ENCODE measurements around the gene MTX1. TPM values are rescaled to one million over a fixed set of nuclear protein-coding genes. Genes with fewer than 3 reads are reported as not detected.

MTX1 gene
- total RNA-seq, 2 experiments from 2014 or later, result 31.5 to 31.7 TPM

DNA sequence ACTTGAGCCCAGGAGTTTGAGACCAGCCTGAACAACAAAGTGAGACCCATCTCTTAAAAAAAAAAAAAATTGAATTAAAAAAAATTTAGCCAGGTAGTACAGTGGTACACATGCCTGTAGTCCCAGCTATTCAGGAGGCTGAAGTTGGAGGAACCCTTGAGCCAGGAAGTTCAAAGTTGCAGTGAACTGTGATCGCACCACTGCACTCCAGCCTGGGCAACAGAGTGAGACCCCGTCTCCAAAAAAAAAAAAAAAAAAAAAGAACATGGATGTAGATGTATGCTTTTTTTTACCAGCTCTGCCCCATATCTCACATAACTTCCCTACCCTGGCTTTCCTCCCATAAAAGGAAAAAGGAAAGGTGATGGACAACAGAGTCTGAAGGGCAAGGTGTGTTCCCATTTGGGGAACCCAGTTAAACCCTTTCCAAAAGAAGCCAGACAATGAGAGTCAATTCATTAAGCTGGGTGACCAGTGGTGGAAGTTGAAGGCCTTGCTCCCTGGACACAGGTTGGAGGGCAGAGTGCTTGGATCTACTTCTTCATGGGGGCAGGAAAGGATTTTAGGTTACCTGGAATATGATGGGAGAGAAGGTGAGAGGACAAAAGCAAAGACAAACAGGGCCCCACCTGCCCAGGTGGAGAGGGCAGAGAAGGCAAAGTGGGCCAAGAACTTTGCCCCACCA lies 38.3 kb upstream of the MTX1 start:
- H3K36me3 Mint-ChIP-seq, result peaks cover 14% of the 10 kb centered on the region
- peaks cover 33% of the 10 kb centered on the region for H3K4me1 Mint-ChIP-seq
- ATAC-seq (ENCODE audit: low read depth), result no peak
- H3K4me3 Mint-ChIP-seq, result no peak overlapping the region
- H3K9me3 Mint-ChIP-seq, result no peaks in the 10 kb centered on the region
- no peaks in the 10 kb centered on the region for H3K27me3 Mint-ChIP-seq
- POLR2A ChIA-PET, result no interaction called here
- DNase-seq, result no peak
- H3K27ac Mint-ChIP-seq, result no peak overlapping the region

DNA sequence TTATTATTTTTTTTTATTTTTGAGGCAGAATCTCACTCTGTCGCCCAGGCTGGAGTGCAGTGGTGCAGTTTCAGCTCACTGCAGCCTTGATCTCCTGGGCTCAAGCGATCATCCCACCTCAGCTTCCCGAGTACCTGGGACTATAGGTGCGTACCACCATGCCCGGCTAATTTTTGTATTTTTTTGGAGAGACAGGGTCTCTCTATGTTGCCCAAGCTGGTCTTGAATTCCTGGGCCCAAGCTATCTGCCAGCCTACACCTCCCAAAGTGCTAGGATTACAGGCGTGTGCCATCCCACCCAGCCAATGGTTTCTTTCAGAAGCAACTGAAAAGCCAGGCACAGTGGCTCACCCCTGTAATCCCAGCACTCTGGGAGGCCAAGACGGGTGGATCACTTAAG lies 37.7 kb upstream of the MTX1 start:
- Mint-ChIP-seq H3K36me3 (peaks cover 14% of the 10 kb centered on the region), H3K27me3 (no peaks in the 10 kb centered on the region), H3K4me1 (peaks cover 33% of the 10 kb centered on the region), H3K9me3 (no peaks in the 10 kb centered on the region), H3K27ac (no peak overlapping the region), H3K4me3 (no peak overlapping the region)
- DNase-seq, result no peak
- ATAC-seq (ENCODE audit: low read depth), result no peak
- POLR2A ChIA-PET, result no interaction called here

GRCh38 chr1:155171836-155172731 lies 36.4 kb upstream of the MTX1 start:
- peak overlapping the region; percentile 96 for H3K4me3 Mint-ChIP-seq
- peaks cover 38% of the 10 kb centered on the region for H3K4me1 Mint-ChIP-seq
- POLR2A ChIA-PET, result interaction anchor here (0.6 to 4.6 kb wide), 13 partner anchors 22 to 136 kb away, joined by 3 to 78 read pairs (median 7); partner anchors contain the start of genes FDPS, MTX1 and THBS3
- H3K9me3 Mint-ChIP-seq, result no peaks in the 10 kb centered on the region
- peak overlapping the region; percentile 97 for H3K27ac Mint-ChIP-seq
- no peaks in the 10 kb centered on the region for H3K27me3 Mint-ChIP-seq
- ATAC-seq (ENCODE audit: low read depth), result no peak
- DNase-seq, result no peak
- peaks cover 14% of the 10 kb centered on the region for H3K36me3 Mint-ChIP-seq

DNA sequence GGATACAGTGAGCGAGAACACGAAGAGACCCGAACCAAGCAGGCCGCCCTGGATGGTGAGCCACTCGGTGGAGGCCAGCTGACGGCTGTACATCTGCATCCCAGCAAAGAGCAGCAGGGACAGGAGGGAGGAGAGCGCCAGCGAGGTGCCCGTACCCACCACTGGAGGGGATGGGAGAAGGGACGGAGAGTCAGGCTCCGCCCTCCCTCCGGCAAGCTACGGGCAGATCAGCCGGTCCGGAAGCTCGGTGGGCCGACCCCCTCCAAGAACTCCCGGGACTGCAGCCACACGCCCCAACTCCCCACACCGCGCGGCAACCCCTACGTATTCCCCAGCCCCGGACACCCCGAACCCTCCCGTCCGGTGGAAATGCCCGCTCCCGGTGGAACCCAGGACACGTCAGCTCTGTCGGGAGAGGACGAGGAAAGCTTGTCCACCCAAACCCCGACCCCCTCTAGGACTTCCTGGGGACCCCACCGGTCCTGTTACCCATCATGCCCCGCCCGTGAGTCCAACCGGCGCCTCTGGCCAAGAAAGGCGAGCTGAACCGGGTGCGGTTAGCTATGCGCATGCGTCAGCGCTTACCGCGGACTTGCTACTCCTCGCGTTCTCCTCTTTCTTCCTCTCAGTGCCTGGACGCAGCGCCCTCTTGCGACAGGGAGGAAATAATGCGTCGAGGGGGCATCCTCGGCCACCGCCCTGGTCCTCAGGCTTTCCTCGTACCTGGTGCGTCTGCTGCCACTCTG lies 35.6 kb upstream of the MTX1 start, which contains the start of gene KRTCAP2:
TSS of gene KRTCAP2 (minus strand) at position 573 of the 746 bp plus-strand sequence. CDS start at position 493, 80 bp downstream.
- POLR2A ChIA-PET, result interaction anchor here (0.6 to 4.6 kb wide), 17 partner anchors 21 to 552 kb away, joined by 3 to 78 read pairs (median 6); partner anchors contain the start of genes FDPS, MTX1 and THBS3
- peak within 1 kb of the TSS; percentile 96 for H3K4me3 Mint-ChIP-seq
- ATAC-seq (ENCODE audit: low read depth) (peak; percentile 79), DNase-seq (peak; percentile 95)
- peaks cover 16% of the 10 kb centered on the region for H3K36me3 Mint-ChIP-seq
- H3K9me3 Mint-ChIP-seq, result no peaks in the 10 kb centered on the region
- peak within 1 kb of the TSS; percentile 97 for H3K27ac Mint-ChIP-seq
- H3K27me3 Mint-ChIP-seq, result no peaks in the 10 kb centered on the region
- peaks cover 31% of the 10 kb centered on the region for H3K4me1 Mint-ChIP-seq

- Mint-ChIP-seq H3K27ac (peak within 1 kb of the TSS; percentile 97), H3K4me3 (peak within 1 kb of the TSS; percentile 96), H3K9me3 (no peaks in the 10 kb centered on the region), H3K36me3 (peaks cover 16% of the 10 kb centered on the region), H3K27me3 (no peaks in the 10 kb centered on the region), H3K4me1 (peaks cover 29% of the 10 kb centered on the region)
- DNase-seq (peak; percentile 74), ATAC-seq (ENCODE audit: low read depth) (peak; percentile 43)
- POLR2A ChIA-PET, result interaction anchor here (0.6 to 4.6 kb wide), 20 partner anchors 11 to 551 kb away, joined by 3 to 78 read pairs (median 6); partner anchors contain the start of genes FDPS, MTX1 and THBS3
Measured at GRCh38 chr1:155173478-155174323, 34.8 kb upstream of the MTX1 start, which contains the start of gene TRIM46. TRIM46 (plus strand) TSS chr1:155173849; CDS start chr1:155173967, 118 bp downstream.

DNA sequence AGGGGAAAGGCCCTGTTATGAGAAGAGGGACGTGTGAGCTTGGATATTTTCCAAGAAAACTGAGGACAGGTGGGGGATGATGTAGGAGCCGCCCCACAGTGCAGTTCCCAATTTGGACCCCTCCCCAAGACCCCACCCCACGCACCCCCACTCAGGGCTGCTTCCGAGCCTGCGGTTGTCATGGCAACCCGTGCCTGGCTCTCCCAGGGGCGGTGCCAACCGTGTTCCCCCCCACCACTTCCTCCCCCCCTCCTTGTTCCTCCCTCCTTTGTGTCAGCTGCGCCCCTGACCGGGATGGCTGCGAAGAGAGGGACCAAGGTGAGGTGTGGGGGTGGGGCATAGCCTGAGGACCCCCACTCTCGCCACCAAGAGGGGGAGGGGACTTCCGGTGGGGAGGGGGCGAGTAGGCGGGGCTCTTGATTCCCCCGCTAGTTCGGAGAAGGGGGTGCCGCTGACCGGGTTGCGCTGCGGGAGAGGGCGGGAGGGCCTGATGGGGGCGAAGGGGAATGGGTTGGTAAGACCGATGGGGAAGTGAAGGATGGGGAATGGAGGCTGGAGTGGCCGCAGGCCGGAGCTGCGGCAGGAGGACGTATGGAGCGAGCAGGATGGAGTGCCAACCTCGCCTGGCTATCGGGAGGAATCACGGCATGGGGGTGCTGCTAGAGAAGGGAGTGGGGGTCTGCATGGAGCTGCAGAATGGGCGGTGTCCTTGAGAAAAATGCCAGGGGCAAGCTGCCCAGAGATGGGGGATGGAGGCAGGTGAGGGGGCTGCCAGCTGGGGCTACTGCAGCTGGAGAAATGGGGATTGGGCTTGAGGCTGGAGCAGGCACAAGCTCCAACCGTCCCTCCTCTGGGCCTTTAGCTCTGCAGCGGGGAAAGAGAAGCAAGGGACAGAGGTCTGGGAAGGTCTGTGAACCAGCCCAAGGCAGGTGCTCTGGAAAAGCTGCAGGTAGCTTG lies 33.9 kb upstream of the MTX1 start:
- ATAC-seq (ENCODE audit: low read depth) (no peak), DNase-seq (peak; percentile 68)
- Mint-ChIP-seq H3K9me3 (no peaks in the 10 kb centered on the region), H3K4me1 (peaks cover 29% of the 10 kb centered on the region), H3K4me3 (peak overlapping the region; percentile 96), H3K27ac (peak overlapping the region; percentile 97), H3K27me3 (no peaks in the 10 kb centered on the region), H3K36me3 (peaks cover 15% of the 10 kb centered on the region)
- POLR2A ChIA-PET, result interaction anchor here (0.6 to 4.6 kb wide), 11 partner anchors 11 to 149 kb away, joined by 3 to 78 read pairs (median 6); partner anchors contain the start of genes MTX1, SLC50A1 and THBS3

DNA sequence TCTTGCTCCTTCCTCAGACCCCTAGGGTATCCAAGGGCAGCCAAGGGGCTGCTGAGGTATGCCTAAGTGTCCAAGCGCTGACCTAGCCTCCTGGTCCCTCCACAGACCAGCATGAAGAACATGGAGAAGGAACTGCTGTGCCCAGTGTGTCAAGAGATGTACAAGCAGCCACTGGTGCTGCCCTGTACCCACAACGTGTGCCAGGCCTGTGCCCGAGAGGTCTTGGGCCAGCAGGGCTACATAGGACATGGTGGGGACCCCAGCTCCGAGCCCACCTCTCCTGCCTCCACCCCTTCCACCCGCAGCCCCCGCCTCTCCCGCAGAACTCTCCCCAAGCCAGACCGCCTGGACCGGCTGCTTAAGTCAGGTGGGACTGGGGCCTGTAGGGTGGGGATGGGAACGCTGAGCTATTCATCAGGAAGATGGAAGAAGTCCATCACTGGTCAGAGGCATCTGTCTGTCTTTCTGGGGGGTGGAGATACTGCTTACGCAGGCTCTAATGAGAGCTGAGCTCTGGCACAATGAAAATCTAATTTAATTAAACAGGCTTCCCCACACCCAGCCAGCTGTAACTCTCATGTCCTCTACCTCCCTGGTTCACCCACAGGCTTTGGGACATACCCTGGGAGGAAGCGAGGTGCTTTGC lies 33.1 kb upstream of the MTX1 start:
- DNase-seq, result no peak
- POLR2A ChIA-PET, result interaction anchor here (0.5 to 4.6 kb wide), 9 partner anchors 16 to 567 kb away, joined by 3 to 78 read pairs (median 7); partner anchors contain the start of genes ADAR, MTX1, SLC50A1 and THBS3
- no peaks in the 10 kb centered on the region for H3K27me3 Mint-ChIP-seq
- no peak for ATAC-seq (ENCODE audit: low read depth)
- H3K4me3 Mint-ChIP-seq, result peak overlapping the region; percentile 96
- no peaks in the 10 kb centered on the region for H3K9me3 Mint-ChIP-seq
- H3K27ac Mint-ChIP-seq, result no peak overlapping the region
- H3K36me3 Mint-ChIP-seq, result peaks cover 11% of the 10 kb centered on the region
- H3K4me1 Mint-ChIP-seq, result peaks cover 29% of the 10 kb centered on the region

- DNase-seq (peak; percentile 43), ATAC-seq (ENCODE audit: low read depth) (no peak)
- POLR2A ChIA-PET, result interaction anchor here (0.5 to 4.6 kb wide), 5 partner anchors 18 to 568 kb away, joined by 3 to 78 read pairs (median 26); partner anchors contain the start of genes ADAR, MTX1 and THBS3
- no peaks in the 10 kb centered on the region for H3K27me3 Mint-ChIP-seq
- H3K4me3 Mint-ChIP-seq, result peak overlapping the region; percentile 40
- H3K36me3 Mint-ChIP-seq, result peaks cover 11% of the 10 kb centered on the region
- H3K27ac Mint-ChIP-seq, result peak overlapping the region; percentile 59
- H3K9me3 Mint-ChIP-seq, result no peaks in the 10 kb centered on the region
- H3K4me1 Mint-ChIP-seq, result peaks cover 29% of the 10 kb centered on the region
Measured at GRCh38 chr1:155175927-155176371, 32.5 kb upstream of the MTX1 start.

DNA sequence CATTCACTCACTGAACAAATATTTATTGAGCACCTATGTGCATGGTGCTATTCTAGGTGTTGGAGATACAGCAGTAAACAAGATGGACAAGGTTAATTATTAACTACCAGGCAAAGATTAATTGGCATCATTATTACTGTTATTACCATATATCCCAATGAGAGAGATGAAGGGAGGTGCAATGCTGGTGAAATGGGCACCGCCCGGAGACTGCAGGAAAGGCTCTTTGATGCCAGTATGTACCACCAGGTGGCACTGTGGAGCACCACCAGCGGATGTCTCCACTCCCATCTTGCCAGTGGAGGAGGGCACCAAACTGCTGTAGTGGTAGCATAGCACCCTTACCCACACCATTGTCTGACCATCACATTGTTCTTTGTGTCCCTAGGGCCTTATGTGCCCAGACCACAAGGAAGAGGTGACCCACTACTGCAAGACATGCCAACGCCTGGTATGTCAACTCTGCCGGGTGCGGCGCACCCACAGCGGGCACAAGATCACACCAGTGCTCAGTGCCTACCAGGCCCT lies 31.9 kb upstream of the MTX1 start:
- Mint-ChIP-seq H3K4me3 (peak overlapping the region; percentile 52), H3K27ac (peak overlapping the region; percentile 59), H3K36me3 (peaks cover 13% of the 10 kb centered on the region), H3K27me3 (no peaks in the 10 kb centered on the region), H3K9me3 (no peaks in the 10 kb centered on the region), H3K4me1 (peaks cover 29% of the 10 kb centered on the region)
- DNase-seq (peak; percentile 84), ATAC-seq (ENCODE audit: low read depth) (peak; percentile 28)
- POLR2A ChIA-PET, result interaction anchor here (0.7 to 4.6 kb wide), 6 partner anchors 16 to 91 kb away, joined by 3 to 78 read pairs (median 6); no protein-coding TSS in a partner anchor

- H3K4me1 Mint-ChIP-seq, result peaks cover 23% of the 10 kb centered on the region
- no peak overlapping the region for H3K4me3 Mint-ChIP-seq
- DNase-seq (peak; percentile 19), ATAC-seq (ENCODE audit: low read depth) (no peak)
- POLR2A ChIA-PET, result interaction anchor here (0.7 to 2.0 kb wide), 7 partner anchors 15 to 92 kb away, joined by 3 to 9 read pairs (median 4); no protein-coding TSS in a partner anchor
- H3K36me3 Mint-ChIP-seq, result peaks cover 13% of the 10 kb centered on the region
- H3K27me3 Mint-ChIP-seq, result no peaks in the 10 kb centered on the region
- peak overlapping the region; percentile 59 for H3K27ac Mint-ChIP-seq
- no peaks in the 10 kb centered on the region for H3K9me3 Mint-ChIP-seq
Measured at GRCh38 chr1:155177192-155177917, 31.1 kb upstream of the MTX1 start.
